GM19438 (cell line): ENCODE measurements around the gene CD8A.
"Not testable (repeated sequence)": the region's sequence is repeated elsewhere in the genome, so short reads cannot be mapped to it uniquely, and the experiment has no call there.

Experiments used
- ATAC-seq: cut with Tn5 transposase; IDR thresholded peaks from one replicate; pipeline ENCODE4 v1.9.1; 2021; ENCODE audit warnings: low read depth; ENCODE audit not compliant: unreplicated experiment

Gene CD8A

DNA sequence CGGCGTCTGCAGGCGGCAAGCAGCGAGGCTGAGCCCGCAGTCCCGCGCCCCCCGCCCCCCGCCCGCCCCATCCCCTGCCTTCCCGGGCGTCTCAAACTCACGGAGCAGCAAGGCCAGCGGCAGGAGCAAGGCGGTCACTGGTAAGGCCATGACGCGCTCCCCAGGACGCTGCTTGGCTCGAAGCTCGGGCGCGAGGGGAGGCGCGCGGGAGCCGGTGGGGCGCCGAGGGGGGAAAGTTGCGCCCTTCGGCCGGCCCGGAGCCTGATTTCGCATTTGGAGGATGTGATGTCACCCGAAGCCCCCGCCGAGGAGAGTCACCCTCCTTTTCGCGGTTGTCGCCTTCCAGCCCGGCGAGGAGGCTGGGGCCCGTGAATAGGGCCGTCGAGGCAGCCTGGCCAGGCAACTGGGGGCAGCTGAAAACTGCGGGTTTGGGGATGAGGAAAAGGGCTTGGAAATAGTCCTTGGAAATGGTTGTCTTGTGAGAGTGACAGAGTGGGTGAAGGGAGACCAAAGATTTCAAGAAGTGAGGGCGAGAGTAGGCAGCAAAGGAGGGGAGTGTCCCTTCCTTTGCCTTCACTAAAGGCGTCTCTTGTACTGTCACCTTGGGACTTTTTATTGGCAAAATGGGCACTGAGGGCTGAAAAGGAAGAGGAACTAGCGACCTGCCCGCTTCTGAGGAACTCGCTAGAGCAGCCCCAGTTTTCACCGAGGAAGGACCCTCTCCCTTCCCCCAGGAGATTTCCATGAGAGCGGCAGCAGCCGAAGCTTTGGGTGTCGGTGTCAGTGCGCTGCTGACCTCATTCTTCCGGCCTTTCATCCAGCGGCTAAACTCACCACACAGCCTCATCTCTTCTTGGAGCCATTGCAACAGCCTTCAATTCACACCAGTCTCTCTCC lies at the start of gene CD8A:
Gene CD8A (minus strand): TSS at position 238 of the 897 bp plus-strand sequence. CDS start 88 bp downstream, at position 150.
- no peak for ATAC-seq

DNA sequence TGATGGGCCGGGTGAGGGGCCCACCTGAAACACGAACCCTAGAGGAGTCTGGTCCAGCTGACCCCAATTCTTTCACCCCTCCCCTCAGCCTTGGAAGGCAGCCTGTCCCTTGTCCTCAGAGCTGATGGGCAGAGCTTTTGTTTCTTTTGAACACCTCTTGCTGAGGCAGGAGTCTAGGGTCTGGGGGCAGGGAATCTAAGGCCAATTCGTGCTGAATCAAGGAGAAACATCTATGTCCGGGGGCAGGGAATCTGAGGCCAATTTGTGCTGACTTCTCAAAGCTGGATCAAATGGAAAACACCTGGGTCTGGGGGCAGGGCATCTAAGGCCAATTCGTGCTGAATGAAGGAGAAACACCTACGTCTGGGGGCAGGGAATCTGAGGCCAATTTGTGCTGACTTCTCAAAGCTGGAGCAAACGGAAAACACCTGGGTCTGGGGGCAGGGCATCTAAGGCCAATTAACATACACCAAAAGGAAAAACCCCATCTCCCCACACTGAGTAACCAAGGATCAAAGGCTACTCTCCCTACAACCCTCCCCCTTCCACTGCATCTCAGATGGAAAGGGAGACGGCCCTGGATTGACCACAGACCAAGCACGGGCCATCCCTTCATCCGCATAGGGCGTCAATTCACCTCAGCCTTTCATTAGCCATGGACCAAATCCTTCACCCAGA lies 49.3 kb upstream of the CD8A start:
- ATAC-seq = not testable (repeated sequence)

GRCh38 chr2:86839455-86839854 lies 48.7 kb upstream of the CD8A start:
- ATAC-seq = not testable (repeated sequence)

GRCh38 chr2:86837714-86838113 lies 47.0 kb upstream of the CD8A start:
- ATAC-seq = not testable (repeated sequence)

DNA sequence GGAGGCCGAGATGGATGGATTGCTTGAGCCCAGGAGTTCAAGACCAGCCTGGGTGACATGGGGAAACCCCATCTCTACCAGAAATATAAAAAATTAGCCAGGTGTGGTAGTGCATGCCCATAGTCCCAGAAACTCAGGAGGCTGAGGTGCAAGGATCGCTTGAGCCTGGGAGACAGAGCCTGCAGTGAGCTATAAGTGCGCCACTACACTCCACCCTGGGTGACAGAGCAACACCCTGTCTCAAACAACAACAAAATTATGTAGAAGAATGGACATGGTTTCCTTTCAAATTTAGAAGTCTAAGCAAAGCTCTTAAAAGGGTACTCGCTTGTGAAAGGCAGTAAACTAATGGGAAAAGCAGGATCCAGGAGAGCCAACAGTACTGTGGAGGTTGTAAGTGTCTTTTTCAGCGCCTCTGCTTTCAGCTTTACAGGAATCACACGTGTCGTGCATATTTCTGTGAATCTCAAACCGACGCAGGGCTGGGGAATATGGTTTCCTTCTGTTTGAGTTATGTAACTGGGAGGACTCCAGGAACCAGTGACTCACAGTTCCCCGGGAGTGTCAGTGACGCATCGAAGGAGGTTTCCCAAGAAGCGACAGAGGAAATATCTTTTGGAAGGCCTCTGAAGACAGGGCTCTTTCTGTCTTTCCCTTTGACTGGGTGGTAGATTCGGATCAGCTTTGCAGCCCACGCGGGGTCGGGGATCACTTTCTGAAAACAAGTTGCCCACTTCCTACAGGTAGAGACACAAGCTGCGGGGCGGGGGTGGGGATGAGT lies 46.4 kb upstream of the CD8A start:
- not testable (repeated sequence) for ATAC-seq

DNA sequence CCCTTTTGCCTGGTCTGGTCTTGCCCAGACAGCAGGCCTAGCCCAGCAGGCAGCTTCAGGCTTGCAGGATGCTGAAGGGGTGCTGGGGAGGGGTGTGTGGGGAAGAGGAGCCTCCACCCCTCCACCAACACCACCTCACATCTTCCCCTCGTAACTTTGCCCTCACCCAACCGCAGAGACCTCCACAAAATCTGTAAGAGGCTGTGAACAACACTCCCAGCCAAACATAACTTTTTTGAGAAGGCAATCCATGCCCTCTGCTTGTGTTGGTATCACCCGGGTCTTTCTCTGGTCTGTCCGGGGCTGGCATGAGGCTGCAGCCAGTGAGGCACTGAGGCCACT lies 44.8 kb upstream of the CD8A start:
- not testable (repeated sequence) for ATAC-seq

GRCh38 chr2:86833315-86833714 lies 42.6 kb upstream of the CD8A start:
- ATAC-seq = no peak

DNA sequence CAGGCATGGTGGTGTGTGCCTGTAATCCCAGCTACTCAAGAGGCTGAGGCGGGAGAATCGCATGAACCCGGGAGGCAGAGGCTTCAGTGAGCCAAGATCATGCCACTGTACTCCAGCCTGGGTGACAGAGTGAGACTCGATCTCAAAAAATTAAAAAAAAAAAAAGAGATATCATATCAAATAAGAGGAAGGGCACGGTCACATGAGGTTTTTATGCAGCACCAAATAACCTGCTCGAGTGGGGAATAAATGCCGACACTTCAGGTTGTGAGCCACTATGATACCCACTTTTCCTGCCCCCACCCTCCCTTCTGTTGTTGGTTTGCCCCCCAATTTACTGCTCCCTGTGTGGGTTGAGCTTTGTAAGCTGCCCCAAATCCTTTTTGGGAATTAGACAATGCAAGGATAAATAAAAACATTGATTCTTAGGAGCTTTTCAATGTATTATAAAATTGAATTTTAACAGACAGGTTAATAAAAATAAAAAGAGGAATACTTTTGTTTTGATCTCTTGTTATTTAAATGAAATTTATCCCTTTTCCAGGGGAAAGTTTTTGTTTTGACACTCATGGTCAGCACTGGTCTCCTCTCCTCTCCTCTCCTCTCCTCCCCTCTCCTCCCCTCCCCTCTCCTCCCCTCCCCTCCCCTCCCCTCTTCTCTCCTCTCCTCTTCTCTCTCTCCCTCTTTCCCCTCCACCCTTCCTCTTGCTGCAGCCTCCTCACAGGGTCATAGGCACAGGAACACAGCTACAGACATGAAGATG lies 41.8 kb upstream of the CD8A start:
- no peak for ATAC-seq

GRCh38 chr2:86831537-86831936 lies 40.8 kb upstream of the CD8A start:
- no peak for ATAC-seq

DNA sequence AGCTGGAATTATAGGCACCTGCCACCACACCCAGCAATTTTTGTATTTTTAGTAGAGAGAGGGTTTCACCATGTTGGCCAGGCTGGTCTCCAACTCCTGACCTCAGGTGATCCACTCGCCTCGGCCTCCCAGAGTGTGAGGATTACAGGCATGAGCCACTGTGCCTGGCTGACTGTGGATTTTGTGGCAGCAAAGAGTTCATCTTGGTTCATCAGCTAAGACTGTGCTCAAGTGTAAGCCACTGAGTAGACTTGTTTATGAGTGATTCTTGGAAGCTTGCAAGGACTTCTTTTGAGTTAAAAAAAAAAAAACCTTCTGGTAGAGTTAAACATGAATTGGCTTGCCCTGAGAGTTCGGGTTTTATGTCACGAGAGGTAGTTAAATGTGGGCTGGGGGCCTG lies 36.2 kb upstream of the CD8A start:
- no peak for ATAC-seq

DNA sequence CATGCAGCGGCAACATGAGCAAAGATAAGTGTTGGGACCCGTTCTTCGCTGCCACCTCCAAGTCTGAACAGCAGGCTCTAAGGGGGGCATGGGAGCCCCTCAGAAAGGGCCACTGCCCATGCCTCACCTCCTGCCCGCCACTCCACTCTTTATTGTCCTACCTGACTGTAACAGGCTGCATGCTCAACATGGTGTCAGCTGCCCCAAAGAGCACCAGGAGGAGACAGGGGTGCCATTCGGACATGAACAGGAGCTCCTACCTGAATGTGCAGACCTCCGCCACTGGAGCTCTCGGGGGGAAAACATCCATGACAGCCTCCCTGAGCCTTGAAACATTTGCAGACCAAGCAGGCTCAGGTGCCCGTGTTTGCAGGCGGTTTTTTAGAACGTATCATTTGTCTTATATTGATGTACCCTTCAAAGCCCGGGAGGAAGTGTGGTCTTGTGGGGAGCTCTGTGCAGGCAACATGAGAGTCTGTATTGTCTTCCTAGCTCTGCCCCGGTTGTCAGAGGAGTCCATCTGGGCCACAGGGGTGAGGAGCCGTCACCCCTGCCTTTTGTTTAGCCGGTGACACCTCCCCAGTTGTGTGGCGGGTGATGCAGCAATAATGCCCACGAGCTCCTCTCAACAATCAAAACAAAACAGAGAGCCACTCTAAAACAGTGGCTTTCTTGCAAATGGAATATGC lies 35.1 kb upstream of the CD8A start:
- ATAC-seq = no peak

GRCh38 chr2:86825036-86825692 lies 34.5 kb upstream of the CD8A start:
- ATAC-seq = no peak

DNA sequence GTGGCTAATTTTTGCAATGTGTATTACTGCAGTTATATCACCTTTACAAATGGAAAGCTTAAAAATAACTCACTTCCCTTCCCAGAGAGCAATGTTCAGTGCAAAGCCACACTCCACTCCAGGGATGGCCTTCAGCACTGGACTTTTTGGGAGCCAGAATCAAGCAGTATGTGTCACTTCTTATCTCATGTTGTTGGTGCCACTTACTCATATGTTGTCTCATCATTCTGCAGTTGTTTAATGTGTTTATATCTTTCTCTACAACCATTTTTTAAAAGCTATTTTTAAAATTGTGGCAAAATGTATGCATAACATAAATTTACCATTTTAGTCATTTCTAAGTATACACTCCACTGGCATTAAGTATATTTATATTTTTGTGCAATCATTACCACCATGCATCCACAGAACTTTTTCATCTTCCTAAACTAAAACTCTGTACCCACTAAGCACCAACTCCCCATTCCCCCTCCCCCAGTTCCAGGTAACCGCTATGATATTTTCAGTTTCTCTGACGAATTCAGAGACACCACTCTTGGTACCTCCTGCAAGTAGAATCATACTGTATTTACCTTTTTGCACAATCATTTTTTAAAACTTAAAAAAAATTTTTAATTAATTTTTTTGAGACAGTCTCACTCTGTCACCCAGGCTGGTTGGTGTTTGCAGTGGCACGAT lies 32.1 kb upstream of the CD8A start:
- no peak for ATAC-seq

DNA sequence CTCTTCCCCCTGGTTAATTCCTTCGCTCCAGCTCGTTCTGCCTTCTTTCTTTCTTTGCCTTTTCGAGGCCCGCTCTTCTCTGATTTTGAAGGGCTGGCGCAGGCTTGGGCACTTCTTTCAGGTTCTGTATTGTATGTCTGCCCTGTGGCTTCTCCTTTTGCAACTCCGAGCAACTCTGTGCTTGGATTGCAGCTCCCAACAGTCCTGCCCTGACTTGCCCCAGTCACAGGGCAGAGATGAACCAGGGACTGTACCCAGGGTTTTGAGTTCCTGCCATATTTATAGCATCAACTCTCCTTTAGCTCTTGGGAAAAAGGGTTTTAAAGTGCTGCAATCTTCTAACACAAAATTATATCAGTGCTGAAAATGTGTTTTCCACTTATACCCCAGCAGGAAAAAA lies 31.1 kb upstream of the CD8A start:
- no peak for ATAC-seq

DNA sequence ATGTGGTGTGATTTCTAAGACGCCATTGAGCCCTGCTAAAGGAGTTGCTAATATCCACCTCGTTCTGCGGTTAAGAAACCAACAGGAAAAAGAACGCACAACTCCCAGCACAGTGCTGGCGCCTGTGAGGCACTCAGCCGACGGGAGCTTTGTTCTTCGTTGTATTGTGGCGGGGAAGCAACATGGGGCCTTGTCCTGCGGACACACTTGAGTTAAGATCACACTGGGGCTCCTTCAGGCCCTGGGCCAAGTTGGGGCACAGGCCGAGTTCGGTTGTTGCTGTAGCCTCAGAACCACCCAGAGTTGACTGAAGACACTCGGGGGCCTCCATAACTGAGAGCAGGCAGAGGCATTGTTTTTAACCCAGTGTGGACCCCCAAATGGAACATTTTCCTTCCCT lies 30.6 kb upstream of the CD8A start:
- ATAC-seq = no peak

- no peak for ATAC-seq
Observed at GRCh38 chr2:86818957-86819356, 28.2 kb upstream of the CD8A start.

DNA sequence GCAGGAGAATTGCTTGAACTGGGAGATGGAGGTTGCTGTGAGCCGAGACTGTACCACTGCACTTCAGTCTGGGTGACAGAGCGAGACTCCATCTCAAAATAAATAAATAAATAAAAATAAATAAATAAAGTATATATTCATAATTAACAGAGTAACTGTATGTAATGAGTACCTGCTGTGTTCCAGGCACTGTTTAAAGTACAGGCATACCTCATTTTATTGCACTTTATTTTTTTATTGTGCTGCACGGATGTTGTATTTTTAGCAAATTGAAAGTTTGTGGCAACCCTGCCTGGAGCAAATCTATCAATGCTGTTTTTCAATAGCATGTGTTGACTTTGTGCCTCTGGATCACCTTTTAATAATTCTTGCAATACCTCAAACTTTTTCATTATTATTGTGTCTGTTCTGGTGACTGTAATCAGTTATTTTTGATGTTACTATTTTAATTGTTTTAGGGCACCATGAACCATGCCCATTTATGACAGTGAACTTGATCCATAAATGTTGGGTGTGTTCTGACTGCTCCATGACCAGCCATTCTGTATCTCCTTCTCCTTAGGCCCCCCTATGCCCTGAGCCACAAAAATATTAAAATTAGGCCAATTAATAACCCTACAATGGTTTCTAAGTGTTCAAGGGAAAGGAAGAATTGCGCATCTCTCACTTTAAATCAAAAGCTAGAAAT lies 27.5 kb upstream of the CD8A start:
- ATAC-seq = no peak

- ATAC-seq = no peak
Observed at GRCh38 chr2:86815611-86816010, 24.9 kb upstream of the CD8A start.
